Measurements from ENCODE around the gene SLCO4C1. TPM values are rescaled to one million over a fixed set of nuclear protein-coding genes. Genes with fewer than 3 reads are reported as not detected.

Gene SLCO4C1
- total RNA-seq: under 0.01 TPM in 1 of 2 replicates, not detected in the other

GRCh38 chr5:102296178-102296817 is at the start of gene SLCO4C1:
Gene SLCO4C1, minus strand, starts transcription at chr5:102296284. Its CDS starts 22 bp downstream, at chr5:102296262.

Other genes with a start within 250 kb of the SLCO4C1 start
- not detected in 2 replicates for gene SLCO6A1, start 202.7 kb upstream of the SLCO4C1 start, total RNA-seq